Heart right ventricle (tissue), 16 donors: Measurements from ENCODE around the gene PIWIL1. TPM values are rescaled to one million over a fixed set of nuclear protein-coding genes. Genes with fewer than 3 reads are reported as not detected.

Experiments used
- ATAC-seq, 8 donors: fragments of 200-7000 bp; cut with Tn5 transposase; one replicate each; pipeline ENCODE4 v1.9.1; 2020; ENCODE audit warnings: mild to moderate bottlenecking in 8 of 8, moderate library complexity in 8 of 8, moderate number of reproducible peaks in 1 of 8
- DNase-seq, 2 donors: peaks; one replicate each; pipeline ENCODE4 v3.0.0-alpha.2; 2020
- H3K27ac ChIP-seq, 10 donors: fragments of 200-600 bp; sonication (generic) in 2 of 10; one replicate each; pipeline versions ENCODE4 v1.5.0 to v1.8.0; 2020 to 2022; ENCODE audit warnings: mild to moderate bottlenecking in 3 of 10
- H3K27me3 ChIP-seq, 7 donors: fragments of 200-600 bp; one replicate each; pipeline ENCODE4 v1.8.0; 2021 to 2022; ENCODE audit warnings: mild to moderate bottlenecking in 2 of 7
- H3K36me3 ChIP-seq, 9 donors: fragments of 200-600 bp; sonication (generic) in 1 of 9; one replicate each; pipeline versions ENCODE4 v1.5.0 to v1.8.0; 2020 to 2022; ENCODE audit warnings: mild to moderate bottlenecking in 2 of 9
- H3K4me1 ChIP-seq, 9 donors: fragments of 200-600 bp; sonication (generic) in 1 of 9; one replicate each; pipeline versions ENCODE4 v1.5.0 to v1.8.0; 2020 to 2022; ENCODE audit warnings: mild to moderate bottlenecking in 4 of 9
- H3K4me3 ChIP-seq, 10 donors: fragments of 200-600 bp; sonication (generic) in 2 of 10; one replicate each; pipeline versions ENCODE4 v1.5.0 to v1.8.0; 2020 to 2022; ENCODE audit warnings: mild to moderate bottlenecking in 7 of 10, moderate library complexity in 2 of 10
- H3K9me3 ChIP-seq, 11 donors: fragments of 200-600 bp in 10 of 11; sonication (generic) in 2 of 11; one replicate each; pipeline versions ENCODE4 v1.5.0 to v1.8.0; 2013 to 2022; ENCODE audit warnings: mild to moderate bottlenecking in 2 of 11, control low read depth in 1 of 11, moderate library complexity in 1 of 11
- CTCF ChIP-seq, 9 donors: fragments of 200-600 bp; sonication (generic) in 2 of 9; IDR thresholded peaks; one replicate each; pipeline versions ENCODE4 v1.5.0 to v1.8.0; 2021 to 2022; ENCODE audit warnings: antibody characterized with exemption in 9 of 9, mild to moderate bottlenecking in 5 of 9, moderate library complexity in 1 of 9
- WGBS, 2 donors: extraction: QIAGEN DNeasy Blood & Tissue Kit; methylation state at CpG; one replicate each; pipeline ENCODE4 v1.1.7; 2013; ENCODE audit warnings: inconsistent platforms in 1 of 2; 5-methylcytosine and 5-hydroxymethylcytosine counted together
- intact Hi-C, 10 donors: fragments of 100-400 bp; cut with DNase I; formaldehyde crosslinking; loops; one replicate each; pipeline versions ENCODE4 v1.11.1 to v1.14.2; 2022
- polyA plus RNA-seq, 2 donors: library from polyadenylated mRNA; stranded (reverse); fragments of 200-250 nt; gene quantifications; one replicate each; pipeline ENCODE4 v1.2.3, GENCODE V29; 2013
- total RNA-seq, 10 donors: library from RNA; stranded (reverse); fragmentation: NEBNext Ultra II Directional in 3 of 10; extraction: Animal tissue kit (Norgen Biotek cat#: 25700) in 3 of 10; gene quantifications; one replicate each; pipeline versions ENCODE4 v1.2.1 to v1.2.4, GENCODE V29; 2021 to 2023
- donor health status: Arrhythmogenic right ventricular cardiomyopathy.
- donor health status: ischemic (EF 13 %, LVEDD 7.1; RV severe dilation, severe dysfunction).
- donor health status: healthy with polysubstance abuse.
- donor health status: DM: no; HTN: yes; CAD: no.
- donor health status: DM: no; HTN: no; CAD: no.
- donor health status: ischemic (EF 25% LVEDD 6.9; RV normal size, moderate dysfunction).
- donor health status: ischemic (EF 25% LVEDD 5.7; RV mildly dilated, moderate dysfunction).
- donor health status: healthy.
- donor health status: DM: yes; HTN: yes; CAD: no.
- donor health status: Ischemic cardiomyopathy.
- donor health status: ischemic (EF 35%, LVEDD 5.7; RV mildly dilated, moderate dysfunction).
- donor health status: nonischemic (EF 11% LVEDD 7.7; RV severe dilation, severe dysfunction).
- donor health status: DM: yes; HTN: yes; CAD: no.
- donor health status: PGD.
- donor health status: ischemic (EF 29% LVEDD 5.4; RV normal size, mild dysfunction).
- donor health status: nonischemic (EF 23%, LVEDD 6.1; RV moderate dilation, normal function).

Gene PIWIL1
- total and polyA plus RNA-seq, 12 donors: 0.01 TPM; not detected in 11

- no peak for TF ChIP-seq CTCF (IDR thresholded peaks at IDR 0.05)
- WGBS, 2 donors: 65 to 68% methylated on average over 6 of the region's 6 CpGs
- DNase-seq: no peak
Measured at GRCh38 chr12:130419116-130419515, 81.4 kb downstream of the PIWIL1 start.

GRCh38 chr12:130420071-130420470, 82.4 kb downstream of the PIWIL1 start:
- H3K36me3 ChIP-seq: no peaks in the 10 kb centered on the region
- no peak for ATAC-seq
- no peak overlapping the region for H3K4me3 ChIP-seq
- no peak overlapping the region for H3K27ac ChIP-seq
- WGBS, 2 donors: 57 to 59% methylated on average over 4 of the region's 4 CpGs
- intact Hi-C loops: no loop called here
- DNase-seq: no peak
- no peak for TF ChIP-seq CTCF (IDR thresholded peaks at IDR 0.05)
- H3K4me1 ChIP-seq: no peaks in the 10 kb centered on the region
- peaks cover 0 to 29% (median 15%) of the 10 kb centered on the region in 7 donors for H3K27me3 ChIP-seq
- H3K9me3 ChIP-seq: no peaks in the 10 kb centered on the region

More at GRCh38 chr12:130419116-130419515, 81.4 kb downstream of the PIWIL1 start:
- Histone ChIP-seq H3K27me3 (peaks cover 0 to 32% (median 12%) of the 10 kb centered on the region in 7 donors), H3K36me3 (no peaks in the 10 kb centered on the region), H3K4me3 (no peak overlapping the region), H3K9me3 (no peaks in the 10 kb centered on the region), H3K4me1 (no peaks in the 10 kb centered on the region), H3K27ac (no peak overlapping the region)
- intact Hi-C loops: no loop called here
- no peak for ATAC-seq

- Histone ChIP-seq H3K9me3 (no peaks in the 10 kb centered on the region), H3K27ac (no peak overlapping the region), H3K4me3 (no peak overlapping the region), H3K27me3 (peaks cover 0 to 29% (median 11%) of the 10 kb centered on the region in 7 donors), H3K4me1 (no peaks in the 10 kb centered on the region), H3K36me3 (no peaks in the 10 kb centered on the region)
- intact Hi-C loops: no loop called here
- WGBS, 2 donors: 51 to 62% methylated on average over 6 of the region's 6 CpGs
- DNase-seq (no peak), ATAC-seq (no peak)
- TF ChIP-seq CTCF (IDR thresholded peaks at IDR 0.05): no peak
Measured at GRCh38 chr12:130421896-130422295, 84.2 kb downstream of the PIWIL1 start.

Other genes starting within 250 kb of the PIWIL1 start
- under 1 TPM in 5 of 10 donors, not detected in 5; 0.07 to 0.24 (median 0.08) TPM for gene FZD10, start 175.4 kb upstream of the PIWIL1 start, total RNA-seq
- gene FZD10, start 175.4 kb upstream of the PIWIL1 start, polyA plus RNA-seq: under 1 TPM; 0.04 to 0.07 TPM